Activated CD4-positive, alpha-beta memory T cell treated with anti-CD3 and anti-CD28 coated beads, Interleukin-2, amount 10 ng/mL, durations not matched to agents 7 days and 5 days (primary cell): ENCODE data around the gene CCNQ. TPM values are rescaled to one million over a fixed set of nuclear protein-coding genes. Genes with fewer than 3 reads are reported as not detected.
"Not testable (repeated sequence)": the region's sequence is repeated elsewhere in the genome, so short reads cannot be mapped to it uniquely, and the experiment has no call there.

Source experiments
- CTCF ChIA-PET: fragments of 350-600 bp; sonication (Branson Sonifier 250); formaldehyde crosslinking; loops from one replicate; lab custom pipeline; 2021; ENCODE audit warnings: antibody characterized with exemption, inconsistent platforms; lab: Charles Lee
- POLR2A ChIA-PET: fragments of 350-600 bp; sonication (Branson Sonifier 250); formaldehyde crosslinking; loops from one replicate; lab custom pipeline; 2021; ENCODE audit warnings: antibody characterized with exemption; lab: Charles Lee
- DNase-seq: peaks from one replicate; pipeline ENCODE4 v3.0.0-alpha.2; 2020
- H3K27ac Mint-ChIP-seq: one replicate; pipeline ENCODE4 v1.8.0; 2021; ENCODE audit warnings: mild to moderate bottlenecking, mixed read lengths
- H3K27me3 Mint-ChIP-seq: one replicate; pipeline ENCODE4 v1.8.0; 2021; ENCODE audit warnings: mixed read lengths
- H3K36me3 Mint-ChIP-seq: one replicate; pipeline ENCODE4 v1.8.0; 2021; ENCODE audit warnings: low read depth, mixed read lengths
- H3K4me1 Mint-ChIP-seq: one replicate; pipeline ENCODE4 v1.8.0; 2021; ENCODE audit warnings: mixed read lengths
- H3K4me3 Mint-ChIP-seq: one replicate; pipeline ENCODE4 v1.8.0; 2021; ENCODE audit warnings: mild to moderate bottlenecking, mixed read lengths
- H3K9me3 Mint-ChIP-seq: one replicate; pipeline ENCODE4 v1.8.0; 2021; ENCODE audit warnings: mixed read lengths
- total RNA-seq, 2 experiments: library from RNA; stranded (reverse); gene quantifications; one replicate each; pipeline ENCODE4 v1.2.3, GENCODE V29; 2021

Gene CCNQ
- total RNA-seq, 2 experiments from 2014 or later: 21.1 to 21.8 TPM

- H3K4me3 Mint-ChIP-seq: no peak overlapping the region
- no peaks in the 10 kb centered on the region for H3K9me3 Mint-ChIP-seq
- H3K27ac Mint-ChIP-seq: no peak overlapping the region
- peaks cover 18% of the 10 kb centered on the region for H3K4me1 Mint-ChIP-seq
- POLR2A ChIA-PET: no interaction called here
- CTCF ChIA-PET: interaction anchor here (1.4 to 2.8 kb wide), 3 partner anchors 55 to 69 kb away, joined by 3 to 17 read pairs (median 3); no protein-coding TSS in a partner anchor
- peaks cover 11% of the 10 kb centered on the region for H3K27me3 Mint-ChIP-seq
- no peaks in the 10 kb centered on the region for H3K36me3 Mint-ChIP-seq
- DNase-seq: no peak
Measured at GRCh38 chrX:153608376-153608775, 9.4 kb upstream of the CCNQ start.

- POLR2A ChIA-PET: interaction anchor here (1.2 kb wide), 1 partner anchor 10 kb away, joined by 3 read pairs; no protein-coding TSS in a partner anchor
- CTCF ChIA-PET: interaction anchor here (0.6 to 1.2 kb wide), 2 partner anchors 10 to 60 kb away, joined by 3 to 4 read pairs; no protein-coding TSS in a partner anchor
Measured at GRCh38 chrX:153606503-153606902, 7.6 kb upstream of the CCNQ start.

GRCh38 chrX:153604666-153605380, 5.9 kb upstream of the CCNQ start:
- H3K27ac Mint-ChIP-seq, H3K36me3 Mint-ChIP-seq, DNase-seq, H3K9me3 Mint-ChIP-seq, H3K4me3 Mint-ChIP-seq, H3K27me3 Mint-ChIP-seq: not testable (repeated sequence)
- ChIA-PET CTCF (interaction anchor here (1.5 kb wide), 1 partner anchor 63 kb away, joined by 3 read pairs; no protein-coding TSS in a partner anchor), POLR2A (interaction anchor here (1.2 kb wide), 1 partner anchor 12 kb away, joined by 3 read pairs; no protein-coding TSS in a partner anchor)
- peaks cover 38% of the 10 kb centered on the region for H3K4me1 Mint-ChIP-seq

More at GRCh38 chrX:153606503-153606902, 7.6 kb upstream of the CCNQ start:
- DNase-seq: no peak
- H3K4me1 Mint-ChIP-seq: peaks cover 25% of the 10 kb centered on the region
- peaks cover 9% of the 10 kb centered on the region for H3K27me3 Mint-ChIP-seq
- H3K4me3 Mint-ChIP-seq: no peak overlapping the region
- H3K36me3 Mint-ChIP-seq: no peaks in the 10 kb centered on the region
- H3K27ac Mint-ChIP-seq: no peak overlapping the region
- H3K9me3 Mint-ChIP-seq: no peaks in the 10 kb centered on the region

- no peak overlapping the region for H3K4me3 Mint-ChIP-seq
- H3K27ac Mint-ChIP-seq: no peak overlapping the region
- no peaks in the 10 kb centered on the region for H3K36me3 Mint-ChIP-seq
- DNase-seq: no peak
- POLR2A ChIA-PET: no interaction called here
- H3K9me3 Mint-ChIP-seq: no peaks in the 10 kb centered on the region
- H3K4me1 Mint-ChIP-seq: peaks cover 37% of the 10 kb centered on the region
- H3K27me3 Mint-ChIP-seq: peaks cover 2% of the 10 kb centered on the region
- CTCF ChIA-PET: no interaction called here
Measured at GRCh38 chrX:153603131-153603656, 4.3 kb upstream of the CCNQ start.

- CTCF ChIA-PET: no interaction called here
- peaks cover 2% of the 10 kb centered on the region for H3K27me3 Mint-ChIP-seq
- no peaks in the 10 kb centered on the region for H3K36me3 Mint-ChIP-seq
- H3K4me1 Mint-ChIP-seq: peaks cover 43% of the 10 kb centered on the region
- no peak for DNase-seq
- H3K27ac Mint-ChIP-seq: no peak overlapping the region
- POLR2A ChIA-PET: no interaction called here
- no peaks in the 10 kb centered on the region for H3K9me3 Mint-ChIP-seq
- no peak overlapping the region for H3K4me3 Mint-ChIP-seq
Measured at GRCh38 chrX:153602601-153603000, 3.7 kb upstream of the CCNQ start.

- H3K4me1 Mint-ChIP-seq: peaks cover 52% of the 10 kb centered on the region
- POLR2A ChIA-PET: interaction anchor here (2.8 kb wide), 1 partner anchor 8 kb away, joined by 14 read pairs; no protein-coding TSS in a partner anchor
- H3K27me3 Mint-ChIP-seq: no peaks in the 10 kb centered on the region
- H3K4me3 Mint-ChIP-seq: peak overlapping the region; percentile 21
- no peak overlapping the region for H3K27ac Mint-ChIP-seq
- CTCF ChIA-PET: no interaction called here
- H3K36me3 Mint-ChIP-seq: no peaks in the 10 kb centered on the region
- no peaks in the 10 kb centered on the region for H3K9me3 Mint-ChIP-seq
- no peak for DNase-seq
Measured at GRCh38 chrX:153601511-153602110, 2.7 kb upstream of the CCNQ start.

- peaks cover 55% of the 10 kb centered on the region for H3K4me1 Mint-ChIP-seq
- ChIA-PET POLR2A (interaction anchor here (1.5 to 2.8 kb wide), 2 partner anchors 9 to 45 kb away, joined by 3 to 14 read pairs; no protein-coding TSS in a partner anchor), CTCF (interaction anchor here (1.2 to 2.5 kb wide), 2 partner anchors 9 to 61 kb away, joined by 3 to 24 read pairs; no protein-coding TSS in a partner anchor)
- peak overlapping the region; percentile 86 for H3K4me3 Mint-ChIP-seq
- no peak for DNase-seq
- no peaks in the 10 kb centered on the region for H3K9me3 Mint-ChIP-seq
- no peaks in the 10 kb centered on the region for H3K27me3 Mint-ChIP-seq
- peaks cover 1% of the 10 kb centered on the region for H3K36me3 Mint-ChIP-seq
- H3K27ac Mint-ChIP-seq: no peak overlapping the region
Measured at GRCh38 chrX:153600921-153601320, 2.0 kb upstream of the CCNQ start.

- H3K27ac Mint-ChIP-seq: peak overlapping the region; percentile 65
- no peaks in the 10 kb centered on the region for H3K9me3 Mint-ChIP-seq
- H3K36me3 Mint-ChIP-seq: peaks cover 7% of the 10 kb centered on the region
- peak; percentile 27 for DNase-seq
- ChIA-PET POLR2A (interaction anchor here (1.5 to 2.8 kb wide), 2 partner anchors 10 to 46 kb away, joined by 3 to 14 read pairs; no protein-coding TSS in a partner anchor), CTCF (interaction anchor here (1.1 to 2.5 kb wide), 5 partner anchors 10 to 159 kb away, joined by 3 to 24 read pairs (median 3); no protein-coding TSS in a partner anchor)
- H3K27me3 Mint-ChIP-seq: no peaks in the 10 kb centered on the region
- peaks cover 57% of the 10 kb centered on the region for H3K4me1 Mint-ChIP-seq
- peak overlapping the region; percentile 86 for H3K4me3 Mint-ChIP-seq
Measured at GRCh38 chrX:153600032-153600373, 1.1 kb upstream of the CCNQ start.

GRCh38 chrX:153599192-153600031, 473 bp upstream of the CCNQ start:
- ChIA-PET CTCF (interaction anchor here (1.1 to 2.5 kb wide), 5 partner anchors 10 to 158 kb away, joined by 3 to 24 read pairs (median 3); no protein-coding TSS in a partner anchor), POLR2A (interaction anchor here (1.5 to 2.8 kb wide), 2 partner anchors 10 to 46 kb away, joined by 3 to 14 read pairs; no protein-coding TSS in a partner anchor)
- Mint-ChIP-seq H3K27me3 (no peaks in the 10 kb centered on the region), H3K4me1 (peaks cover 55% of the 10 kb centered on the region), H3K27ac (peak overlapping the region; percentile 65), H3K4me3 (peak overlapping the region; percentile 86), H3K36me3 (peaks cover 7% of the 10 kb centered on the region), H3K9me3 (no peaks in the 10 kb centered on the region)
- DNase-seq: peak; percentile 89

GRCh38 chrX:153596981-153597750, 1.8 kb downstream of the CCNQ start:
- Mint-ChIP-seq H3K27ac (peak overlapping the region; percentile 4), H3K27me3 (no peaks in the 10 kb centered on the region), H3K36me3 (peaks cover 14% of the 10 kb centered on the region), H3K9me3 (no peaks in the 10 kb centered on the region), H3K4me3 (peak overlapping the region; percentile 83), H3K4me1 (peaks cover 40% of the 10 kb centered on the region)
- POLR2A ChIA-PET: interaction anchor here (1.3 kb wide), 1 partner anchor 329 kb away, joined by 3 read pairs; the partner anchor contains the start of gene ARHGAP4
- CTCF ChIA-PET: interaction anchor here (0.9 to 2.2 kb wide), 2 partner anchors 13 to 70 kb away, joined by 3 to 6 read pairs; no protein-coding TSS in a partner anchor
- DNase-seq: no peak
